Mesendoderm (in vitro differentiated cells): ENCODE measurements around the gene OGA.
A peak's percentile ranks its signal among the peaks of the same experiment; 100 is the strongest.

Experiments
- DNase-seq: peaks from one replicate; pipeline ENCODE4 v3.0.0; 2013
- H2AK5ac ChIP-seq: 2 replicates; pipeline ENCODE4 v1.6.1; 2013; ENCODE audit warnings: low read length, inconsistent platforms
- H2BK120ac ChIP-seq: 2 replicates; pipeline ENCODE4 v1.6.1; 2013; ENCODE audit warnings: low read depth, mild to moderate bottlenecking, low read length, moderate library complexity, mixed read lengths
- H2BK15ac ChIP-seq: replicated peaks from 2 replicates; pipeline ENCODE4 v1.6.1; 2013; ENCODE audit warnings: low read depth, mild to moderate bottlenecking, moderate library complexity
- H2BK5ac ChIP-seq: 2 replicates; pipeline ENCODE4 v1.6.1; 2013; ENCODE audit warnings: low read length, inconsistent platforms
- H3K18ac ChIP-seq: 2 replicates; pipeline ENCODE4 v1.6.1; 2013; ENCODE audit warnings: mild to moderate bottlenecking, low read length, mixed read lengths
- H3K23ac ChIP-seq: one replicate; pipeline ENCODE4 v1.6.1; 2013; ENCODE audit warnings: low read length
- H3K27ac ChIP-seq: 2 replicates; pipeline ENCODE4 v1.5.1; 2013; ENCODE audit warnings: low read depth, mild to moderate bottlenecking, inconsistent platforms, low read length, moderate library complexity
- H3K27me3 ChIP-seq: 2 replicates; pipeline ENCODE4 v1.6.1; 2013; ENCODE audit warnings: low read length, control low read depth, mild to moderate bottlenecking, inconsistent platforms; ENCODE audit not compliant: insufficient read depth, poor library complexity
- H3K36me3 ChIP-seq: 2 replicates; pipeline ENCODE4 v1.6.1; 2013; ENCODE audit warnings: low read length, inconsistent platforms; ENCODE audit not compliant: control insufficient read depth, insufficient read depth
- H3K4ac ChIP-seq: one replicate; pipeline ENCODE4 v1.6.1; 2013; ENCODE audit warnings: low read depth, mild to moderate bottlenecking, low read length, moderate library complexity
- H3K4me1 ChIP-seq: 2 replicates; pipeline ENCODE4 v1.6.1; 2013; ENCODE audit warnings: low read depth, low read length, inconsistent platforms; ENCODE audit not compliant: control insufficient read depth
- H3K4me2 ChIP-seq: 2 replicates; pipeline ENCODE4 v1.6.1; 2013; ENCODE audit warnings: low read length
- H3K4me3 ChIP-seq: 2 replicates; pipeline ENCODE4 v1.5.1; 2013; ENCODE audit warnings: mild to moderate bottlenecking, low read length
- H3K56ac ChIP-seq: one replicate; pipeline ENCODE4 v1.6.1; 2013; ENCODE audit warnings: low read length
- H3K79me1 ChIP-seq: 2 replicates; pipeline ENCODE4 v1.6.1; 2013; ENCODE audit warnings: low read length, inconsistent platforms
- H3K79me2 ChIP-seq: 2 replicates; pipeline ENCODE4 v1.6.1; 2013; ENCODE audit warnings: mild to moderate bottlenecking, low read length; ENCODE audit not compliant: control insufficient read depth, insufficient read depth
- H3K9ac ChIP-seq: 2 replicates; pipeline ENCODE4 v1.6.1; 2013; ENCODE audit warnings: low read length, inconsistent platforms
- H4K5ac ChIP-seq: one replicate; pipeline ENCODE4 v1.6.1; 2013; ENCODE audit warnings: low read length
- H4K8ac ChIP-seq: one replicate; pipeline ENCODE4 v1.6.1; 2013; ENCODE audit warnings: low read depth, mild to moderate bottlenecking, control low read depth, low read length, moderate library complexity
- WGBS: extraction: QIAGEN DNeasy Blood & Tissue Kit; methylation state at CpG from one replicate; pipeline ENCODE4 v1.1.7; 2013; ENCODE audit warnings: low lambda C conversion rate, missing lambda C conversion rate; ENCODE audit not compliant: insufficient coverage; ENCODE audit errors: extremely low coverage; 5-methylcytosine and 5-hydroxymethylcytosine counted together

OGA gene

DNA sequence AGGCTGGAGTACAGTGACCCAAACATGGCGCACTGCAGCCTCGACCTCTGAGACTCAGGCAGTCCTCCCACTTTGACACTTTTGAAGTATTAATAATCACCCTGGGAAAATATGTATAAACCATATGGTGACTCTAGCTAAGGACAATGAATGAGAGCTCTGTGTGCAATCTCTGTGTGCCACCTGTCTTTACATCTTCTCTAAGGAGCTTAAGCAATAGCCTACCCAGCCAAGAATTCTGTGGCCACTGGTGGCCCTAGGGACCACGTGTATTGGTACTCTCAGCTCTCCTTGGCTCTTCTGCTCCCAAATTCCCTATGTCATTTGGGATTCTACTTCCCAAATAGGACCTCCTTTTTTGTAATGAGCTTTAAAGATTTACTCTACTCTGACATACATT lies 66.0 kb downstream of the OGA start:
- Histone ChIP-seq H3K9ac (no peak overlapping the region), H2BK120ac (no peak overlapping the region), H3K4me1 (peaks cover 8% of the 10 kb centered on the region), H3K36me3 (no peaks in the 10 kb centered on the region), H3K18ac (no peak overlapping the region), H4K5ac (no peak overlapping the region), H2BK5ac (no peak overlapping the region), H3K27me3 (no peaks in the 10 kb centered on the region), H3K27ac (no peak overlapping the region), H3K23ac (no peak overlapping the region), H3K4me3 (no peak overlapping the region), H2BK15ac (no peak overlapping the region), H4K8ac (no peak overlapping the region), H3K4ac (no peak overlapping the region), H2AK5ac (no peak overlapping the region), H3K56ac (no peak overlapping the region), H3K4me2 (no peak overlapping the region), H3K79me1 (no peaks in the 10 kb centered on the region), H3K79me2 (no peaks in the 10 kb centered on the region)
- no CpG with 5 or more reads among the region's 3 CpGs for WGBS
- DNase-seq, result no peak

DNA sequence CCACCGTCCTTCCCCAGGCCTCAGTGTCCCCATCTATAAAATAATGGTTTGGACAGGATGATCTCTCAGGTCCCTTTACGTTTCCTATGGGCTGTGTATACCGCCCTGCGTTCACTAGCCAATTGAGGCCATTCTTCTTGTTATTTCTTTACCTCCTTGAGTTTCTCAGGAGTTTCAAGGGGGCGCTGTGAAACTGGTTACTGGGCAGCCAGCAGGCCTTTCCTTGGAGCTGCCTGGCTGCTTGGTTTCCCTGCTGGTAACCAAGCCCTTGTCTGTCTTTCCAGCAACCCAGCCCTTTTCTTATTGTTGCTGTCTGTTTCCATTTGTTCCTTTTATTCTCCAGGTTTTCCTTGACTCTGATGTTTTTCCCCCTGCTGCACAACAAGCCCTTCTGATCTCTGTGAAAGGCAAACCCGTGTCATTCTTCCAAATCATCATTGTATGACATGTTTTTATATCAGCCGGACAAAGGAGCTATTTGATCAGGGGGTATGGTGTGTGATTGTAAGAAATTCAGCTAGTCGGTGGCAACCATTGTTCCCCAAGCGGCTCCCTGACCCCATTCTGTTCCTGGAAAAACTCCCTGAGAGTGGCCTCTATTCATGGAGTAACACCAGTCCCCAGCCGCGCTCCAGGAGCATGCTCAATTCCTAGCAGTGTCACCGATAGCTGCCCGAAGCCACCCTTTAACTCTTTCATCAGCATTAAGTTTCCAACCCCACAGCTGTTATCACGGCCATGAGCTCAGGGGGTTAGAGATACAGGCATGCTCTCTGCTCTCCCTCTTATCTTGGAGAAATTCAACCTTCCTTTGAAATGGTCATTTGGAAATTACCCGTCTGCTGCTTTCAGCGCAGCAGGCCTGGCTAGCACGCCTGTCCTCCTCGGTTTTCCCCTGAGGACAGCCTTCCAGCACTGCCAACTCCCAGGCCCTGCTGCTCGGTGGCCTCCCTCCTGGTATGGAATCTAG lies 68.9 kb downstream of the OGA start:
- Histone ChIP-seq H2BK5ac (peak overlapping the region; percentile 95), H3K36me3 (no peaks in the 10 kb centered on the region), H3K56ac (peak overlapping the region; percentile 69), H2BK120ac (no peak overlapping the region), H3K23ac (no peak overlapping the region), H3K9ac (peak overlapping the region; percentile 57), H4K8ac (no peak overlapping the region), H3K79me2 (no peaks in the 10 kb centered on the region), H3K4ac (peak overlapping the region; percentile 97), H3K4me1 (peaks cover 8% of the 10 kb centered on the region), H2BK15ac (peak overlapping the region; percentile 10), H3K79me1 (no peaks in the 10 kb centered on the region), H2AK5ac (no peak overlapping the region), H3K27me3 (no peaks in the 10 kb centered on the region), H3K4me3 (no peak overlapping the region), H3K4me2 (no peak overlapping the region), H3K27ac (peak overlapping the region; percentile 80), H4K5ac (no peak overlapping the region), H3K18ac (peak overlapping the region; percentile 52)
- no CpG with 5 or more reads among the region's 19 CpGs for WGBS
- DNase-seq, result peak; percentile 96

- Histone ChIP-seq H2BK15ac (no peak overlapping the region), H2BK5ac (peak overlapping the region; percentile 37), H3K36me3 (no peaks in the 10 kb centered on the region), H3K79me2 (no peaks in the 10 kb centered on the region), H2BK120ac (no peak overlapping the region), H3K27ac (peak overlapping the region; percentile 17), H3K4me3 (no peak overlapping the region), H3K56ac (peak overlapping the region; percentile 11), H3K18ac (peak overlapping the region; percentile 52), H3K27me3 (no peaks in the 10 kb centered on the region), H3K4me1 (peaks cover 8% of the 10 kb centered on the region), H2AK5ac (no peak overlapping the region), H3K9ac (no peak overlapping the region), H4K5ac (no peak overlapping the region), H4K8ac (no peak overlapping the region), H3K4me2 (no peak overlapping the region), H3K23ac (no peak overlapping the region), H3K79me1 (no peaks in the 10 kb centered on the region), H3K4ac (no peak overlapping the region)
- DNase-seq, result peak; percentile 29
- WGBS, result no CpG with 5 or more reads among the region's 3 CpGs
Measured at GRCh38 chr10:101748496-101748895, 69.7 kb downstream of the OGA start.

DNA sequence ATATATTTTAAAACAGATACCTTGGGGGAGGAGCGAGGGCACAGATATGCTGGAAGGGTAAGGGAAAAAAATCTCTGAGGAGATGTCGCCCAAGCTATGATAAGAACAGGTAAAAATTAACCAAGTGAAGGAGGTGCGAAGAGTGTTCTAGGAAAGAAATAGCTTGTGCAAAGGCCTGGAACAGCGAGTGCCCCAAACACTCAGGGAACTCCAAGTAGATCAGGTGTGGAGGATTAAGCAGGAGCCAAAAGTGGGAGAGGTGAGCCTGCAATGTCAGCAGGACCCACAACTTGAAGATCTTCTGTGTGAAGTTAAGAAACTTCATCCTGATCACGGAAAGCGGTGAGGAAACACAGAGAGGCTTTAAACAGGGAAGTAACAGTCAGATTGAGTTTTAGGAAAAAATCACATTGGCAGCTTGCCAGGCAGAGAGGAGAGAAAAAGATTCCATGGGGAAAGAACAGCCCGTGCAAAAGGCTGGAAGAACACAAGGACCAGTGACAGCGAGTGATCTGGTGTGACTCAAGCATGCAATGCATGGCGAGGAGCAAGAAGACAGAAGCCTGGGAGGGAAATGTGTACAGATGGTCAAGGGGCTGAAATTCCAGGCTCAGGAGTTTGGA lies 73.1 kb downstream of the OGA start:
- no CpG with 5 or more reads among the region's 9 CpGs for WGBS
- H3K27me3 ChIP-seq, result no peaks in the 10 kb centered on the region
- H3K4me2 ChIP-seq, result no peak overlapping the region
- H4K5ac ChIP-seq, result no peak overlapping the region
- no peak for DNase-seq
- no peak overlapping the region for H3K4me3 ChIP-seq
- H2BK120ac ChIP-seq, result no peak overlapping the region
- no peak overlapping the region for H2AK5ac ChIP-seq
- no peak overlapping the region for H3K23ac ChIP-seq
- no peaks in the 10 kb centered on the region for H3K79me1 ChIP-seq
- H2BK15ac ChIP-seq, result no peak overlapping the region
- H3K36me3 ChIP-seq, result no peaks in the 10 kb centered on the region
- no peak overlapping the region for H3K18ac ChIP-seq
- peaks cover 8% of the 10 kb centered on the region for H3K4me1 ChIP-seq
- no peak overlapping the region for H3K56ac ChIP-seq
- no peaks in the 10 kb centered on the region for H3K79me2 ChIP-seq
- H3K27ac ChIP-seq, result no peak overlapping the region
- H3K9ac ChIP-seq, result no peak overlapping the region
- H3K4ac ChIP-seq, result no peak overlapping the region
- H4K8ac ChIP-seq, result no peak overlapping the region
- H2BK5ac ChIP-seq, result no peak overlapping the region

DNA sequence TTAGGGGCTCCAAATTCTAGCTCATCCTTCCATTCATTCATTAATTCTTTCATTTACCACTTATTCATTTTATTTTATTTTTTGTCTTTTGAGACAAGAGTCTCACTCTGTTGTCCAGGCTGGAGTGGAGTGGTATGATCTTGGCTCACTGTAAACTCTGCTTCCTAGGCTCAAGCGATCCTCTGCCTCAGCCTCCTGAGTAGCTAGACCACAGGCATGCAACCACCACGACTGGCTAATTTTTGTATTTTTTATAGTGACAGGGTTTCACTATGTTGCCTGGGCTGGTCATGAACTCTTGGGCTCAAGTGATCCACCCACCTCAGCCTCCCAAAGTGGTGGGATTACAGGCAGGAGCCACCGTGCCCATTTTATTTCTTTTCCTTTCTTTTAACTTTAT lies 74.0 kb downstream of the OGA start:
- Histone ChIP-seq H2BK5ac (no peak overlapping the region), H4K8ac (no peak overlapping the region), H3K4me2 (no peak overlapping the region), H4K5ac (no peak overlapping the region), H3K23ac (no peak overlapping the region), H2BK15ac (no peak overlapping the region), H3K36me3 (no peaks in the 10 kb centered on the region), H3K27ac (no peak overlapping the region), H2BK120ac (no peak overlapping the region), H3K79me2 (no peaks in the 10 kb centered on the region), H3K27me3 (no peaks in the 10 kb centered on the region), H3K9ac (no peak overlapping the region), H3K18ac (no peak overlapping the region), H3K56ac (no peak overlapping the region), H2AK5ac (no peak overlapping the region), H3K79me1 (no peaks in the 10 kb centered on the region), H3K4me1 (peaks cover 7% of the 10 kb centered on the region), H3K4me3 (no peak overlapping the region), H3K4ac (no peak overlapping the region)
- WGBS, result no CpG with 5 or more reads among the region's 3 CpGs
- no peak for DNase-seq
